Measurements from ENCODE around the gene WDR33. TPM values are rescaled to one million over a fixed set of nuclear protein-coding genes. Genes with fewer than 3 reads are reported as not detected.

Gene WDR33
- total RNA-seq, 2 experiments from 2014 or later = 71.4 to 74.6 TPM

DNA sequence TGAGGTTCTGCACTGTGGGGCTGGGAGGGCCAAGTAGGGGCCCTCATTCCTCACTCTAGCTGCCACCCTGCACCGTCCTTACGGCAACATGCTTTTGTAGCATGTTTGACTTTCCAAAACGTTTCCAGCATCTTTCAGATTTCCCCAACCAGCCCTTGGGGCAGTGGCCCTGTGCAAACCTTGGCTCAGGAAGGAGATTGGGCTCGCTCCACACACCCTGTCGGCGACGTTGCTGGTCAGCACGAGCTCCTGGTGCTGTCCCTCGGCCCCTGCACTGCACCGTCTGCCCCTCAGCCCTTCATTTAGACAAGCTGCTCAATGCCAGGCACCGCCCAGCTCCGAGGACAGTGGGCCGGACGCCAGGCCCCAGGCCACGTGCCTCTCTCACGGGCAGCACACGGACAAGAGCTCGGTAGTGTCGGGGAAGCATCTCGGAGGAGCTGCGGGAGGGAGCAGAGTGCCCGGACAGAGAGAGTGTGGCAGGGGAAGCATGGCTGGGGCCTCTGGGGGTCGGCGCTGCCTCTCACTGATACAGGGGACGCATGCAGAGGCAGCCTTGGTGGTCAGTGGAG, 158.1 kb downstream of the WDR33 start:
- no peaks in the 10 kb centered on the region for H3K27me3 Mint-ChIP-seq
- POLR2A ChIA-PET = no interaction called here

DNA sequence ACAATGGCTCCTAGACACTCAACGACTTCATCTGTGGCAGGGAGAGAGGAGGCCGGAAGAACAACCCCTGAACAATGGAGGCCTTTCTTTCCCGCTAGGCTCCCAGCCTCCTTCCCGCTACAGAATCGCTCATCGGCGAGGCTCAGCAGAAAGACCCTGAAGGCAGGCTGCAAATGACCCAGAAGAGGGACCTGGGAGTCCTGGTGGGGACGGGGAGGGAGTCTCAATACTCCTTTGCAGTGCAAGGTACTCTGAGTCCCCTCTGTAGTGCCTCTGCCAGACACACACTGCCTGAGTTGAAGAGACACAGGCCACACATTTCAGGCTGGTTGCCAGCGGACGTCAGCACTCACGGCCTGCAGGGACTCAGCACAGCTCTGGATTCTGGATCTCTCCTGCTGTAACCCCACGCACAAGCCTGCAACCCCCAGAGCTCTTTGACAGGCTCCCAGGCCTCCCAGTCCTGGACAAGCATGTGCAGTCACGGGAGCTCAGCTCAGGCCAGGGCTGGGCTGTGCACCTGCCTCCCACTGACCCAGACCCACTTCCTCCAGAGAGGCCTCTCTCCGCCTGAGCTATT, 158.9 kb downstream of the WDR33 start:
- Mint-ChIP-seq H3K4me3 (no peak overlapping the region), H3K4me1 (ENCODE audit: low read depth) (peaks cover 10% of the 10 kb centered on the region), H3K27me3 (no peaks in the 10 kb centered on the region), H3K36me3 (ENCODE audit: low read depth) (no peaks in the 10 kb centered on the region), H3K9me3 (no peaks in the 10 kb centered on the region), H3K27ac (no peak overlapping the region)
- ATAC-seq (no peak), DNase-seq (no peak)
- TF ChIP-seq, protein P1, sequence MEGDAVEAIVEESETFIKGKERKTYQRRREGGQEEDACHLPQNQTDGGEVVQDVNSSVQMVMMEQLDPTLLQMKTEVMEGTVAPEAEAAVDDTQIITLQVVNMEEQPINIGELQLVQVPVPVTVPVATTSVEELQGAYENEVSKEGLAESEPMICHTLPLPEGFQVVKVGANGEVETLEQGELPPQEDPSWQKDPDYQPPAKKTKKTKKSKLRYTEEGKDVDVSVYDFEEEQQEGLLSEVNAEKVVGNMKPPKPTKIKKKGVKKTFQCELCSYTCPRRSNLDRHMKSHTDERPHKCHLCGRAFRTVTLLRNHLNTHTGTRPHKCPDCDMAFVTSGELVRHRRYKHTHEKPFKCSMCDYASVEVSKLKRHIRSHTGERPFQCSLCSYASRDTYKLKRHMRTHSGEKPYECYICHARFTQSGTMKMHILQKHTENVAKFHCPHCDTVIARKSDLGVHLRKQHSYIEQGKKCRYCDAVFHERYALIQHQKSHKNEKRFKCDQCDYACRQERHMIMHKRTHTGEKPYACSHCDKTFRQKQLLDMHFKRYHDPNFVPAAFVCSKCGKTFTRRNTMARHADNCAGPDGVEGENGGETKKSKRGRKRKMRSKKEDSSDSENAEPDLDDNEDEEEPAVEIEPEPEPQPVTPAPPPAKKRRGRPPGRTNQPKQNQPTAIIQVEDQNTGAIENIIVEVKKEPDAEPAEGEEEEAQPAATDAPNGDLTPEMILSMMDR (IDR thresholded peaks at IDR 0.05) = no peak
- intact Hi-C loops (cut with micrococcal nuclease) = no loop called here
- CTCF ChIA-PET = interaction anchor here (0.7 to 6.0 kb wide), 8 partner anchors 12 to 77 kb away, joined by 3 to 56 read pairs (median 4); partner anchors contain the start of gene LIMS2
- POLR2A ChIA-PET = no interaction called here

More for the DNA sequence above, 158.1 kb downstream of the WDR33 start:
- no peak overlapping the region for H3K4me3 Mint-ChIP-seq
- CTCF ChIA-PET = interaction anchor here (0.8 to 6.0 kb wide), 7 partner anchors 12 to 77 kb away, joined by 3 to 56 read pairs (median 4); partner anchors contain the start of gene LIMS2
- no peak overlapping the region for H3K27ac Mint-ChIP-seq
- H3K9me3 Mint-ChIP-seq = no peaks in the 10 kb centered on the region
- H3K4me1 Mint-ChIP-seq (ENCODE audit: low read depth) = peaks cover 10% of the 10 kb centered on the region
- DNase-seq = no peak
- no peak for ATAC-seq
- intact Hi-C loops (cut with micrococcal nuclease) = no loop called here
- TF ChIP-seq, protein P1 (IDR thresholded peaks at IDR 0.05) = no peak
- no peaks in the 10 kb centered on the region for H3K36me3 Mint-ChIP-seq (ENCODE audit: low read depth)

DNA sequence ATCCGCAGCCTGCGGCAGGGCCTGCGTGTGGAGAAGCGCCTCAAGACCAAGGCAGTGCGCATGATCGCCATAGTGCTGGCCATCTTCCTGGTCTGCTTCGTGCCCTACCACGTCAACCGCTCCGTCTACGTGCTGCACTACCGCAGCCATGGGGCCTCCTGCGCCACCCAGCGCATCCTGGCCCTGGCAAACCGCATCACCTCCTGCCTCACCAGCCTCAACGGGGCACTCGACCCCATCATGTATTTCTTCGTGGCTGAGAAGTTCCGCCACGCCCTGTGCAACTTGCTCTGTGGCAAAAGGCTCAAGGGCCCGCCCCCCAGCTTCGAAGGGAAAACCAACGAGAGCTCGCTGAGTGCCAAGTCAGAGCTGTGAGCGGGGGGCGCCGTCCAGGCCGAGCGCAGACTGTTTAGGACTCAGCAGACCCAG, 159.6 kb downstream of the WDR33 start:
- H3K4me3 Mint-ChIP-seq = no peak overlapping the region
- peaks cover 14% of the 10 kb centered on the region for H3K4me1 Mint-ChIP-seq (ENCODE audit: low read depth)
- H3K9me3 Mint-ChIP-seq = no peaks in the 10 kb centered on the region
- ATAC-seq (no peak), DNase-seq (no peak)
- H3K27ac Mint-ChIP-seq = no peak overlapping the region
- ChIA-PET CTCF (interaction anchor here (0.7 to 6.0 kb wide), 5 partner anchors 14 to 60 kb away, joined by 3 to 114 read pairs (median 6); partner anchors contain the start of gene LIMS2), POLR2A (no interaction called here)
- H3K36me3 Mint-ChIP-seq (ENCODE audit: low read depth) = no peaks in the 10 kb centered on the region
- TF ChIP-seq, protein P1 (IDR thresholded peaks at IDR 0.05) = no peak
- no peaks in the 10 kb centered on the region for H3K27me3 Mint-ChIP-seq
- intact Hi-C loops (cut with micrococcal nuclease) = no loop called here

Other genes starting within 250 kb of the WDR33 start
- gene GPR17, start 165.0 kb downstream of the WDR33 start, total RNA-seq = not detected
- gene LIMS2, start 135.6 kb downstream of the WDR33 start, total RNA-seq = 10 to 100 TPM; 22.1 to 23.6 TPM
- 1 to 10 TPM; 3.9 to 4.4 TPM for gene SFT2D3, start 109.7 kb downstream of the WDR33 start, total RNA-seq
- gene POLR2D, start 47.0 kb upstream of the WDR33 start, total RNA-seq = 10 to 100 TPM; 72.5 to 75.0 TPM
- 10 to 100 TPM; 12.5 to 13.1 TPM for gene AMMECR1L, start 74.8 kb upstream of the WDR33 start, total RNA-seq
- 10 to 100 TPM; 24.4 to 31.9 TPM for gene SAP130, start 216.9 kb upstream of the WDR33 start, total RNA-seq